Measurements from ENCODE around the gene LRMDA. TPM values are rescaled to one million over a fixed set of nuclear protein-coding genes. Genes with fewer than 3 reads are reported as not detected.

Gene LRMDA
- total and polyA plus RNA-seq, 2 of the 4 experiments (the other 2 are of a cell fraction) = 0.07 TPM; not detected in 1

DNA sequence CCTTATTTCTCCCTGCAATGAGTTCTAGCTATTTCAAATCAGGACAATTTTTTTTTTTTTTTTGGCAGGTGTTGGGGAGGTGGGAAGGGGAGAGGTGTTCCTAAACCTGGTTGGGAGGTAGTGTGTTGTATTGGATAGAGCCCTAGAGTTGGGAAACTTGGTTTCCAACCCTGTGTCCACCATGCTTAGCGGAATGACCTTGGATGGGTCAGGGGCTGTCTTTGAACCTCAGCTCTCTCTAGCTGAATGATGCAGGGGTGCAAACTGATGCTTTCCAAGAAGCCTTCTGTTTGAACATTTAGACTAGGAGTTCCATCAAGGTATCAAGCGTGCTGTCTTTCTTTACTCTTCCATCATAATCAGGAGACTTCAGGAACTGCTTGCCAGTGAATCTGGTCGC lies 332.2 kb downstream of the LRMDA start:
- no peaks in the 10 kb centered on the region for H3K79me1 ChIP-seq (ENCODE audit: low read depth in 1 of 2, low read length in 2 of 2)
- H2AK5ac ChIP-seq (ENCODE audit: low read depth, low read length) = no peak overlapping the region
- no peaks in the 10 kb centered on the region for H3K27me3 ChIP-seq (ENCODE audit: control insufficient read depth, insufficient read depth, low read length)
- H3K36me3 ChIP-seq (ENCODE audit: control insufficient read depth, insufficient read depth, low read length) = no peaks in the 10 kb centered on the region
- H3K9me3 ChIP-seq (ENCODE audit: control insufficient read depth, insufficient read depth, low read length) = no peaks in the 10 kb centered on the region
- no peak overlapping the region for H2BK15ac ChIP-seq (ENCODE audit: low read depth, low read length)
- H4K5ac ChIP-seq (ENCODE audit: low read depth, low read length) = no peak overlapping the region
- H3K4me3 ChIP-seq (ENCODE audit: insufficient read depth, low read depth, low read length) = no peak overlapping the region
- no peaks in the 10 kb centered on the region for H4K20me1 ChIP-seq (ENCODE audit: insufficient read depth, low read length)
- no peak overlapping the region for H2BK120ac ChIP-seq (ENCODE audit: low read depth, low read length)
- H3K9ac ChIP-seq (ENCODE audit: low read depth, low read length) = no peak overlapping the region
- H2AK9ac ChIP-seq (replicated peaks; ENCODE audit: low read depth, low read length, poor library complexity) = no peak overlapping the region
- no peak overlapping the region for H4K8ac ChIP-seq (ENCODE audit: low read depth in 2 of 2, low read length in 2 of 2)
- CTCF ChIA-PET = interaction anchor here (0.6 kb wide), 1 partner anchor 16 kb away, joined by 3 read pairs; no protein-coding TSS in a partner anchor
- H3K14ac ChIP-seq (replicated peaks; ENCODE audit: low read depth, low read length) = no peak overlapping the region
- TF ChIP-seq RFX5 (IDR thresholded peaks at IDR 0.05; ENCODE audit: low read depth, low read length) (no peak), SMC3 (IDR thresholded peaks at IDR 0.05; ENCODE audit: low read depth, low read length) (no peak), BHLHE40 (IDR thresholded peaks at IDR 0.05; ENCODE audit: low read depth, low read length) (no peak), POLR2A (IDR thresholded peaks at IDR 0.05; ENCODE audit: low read depth, low read length) (no peak), NFE2L2 (IDR thresholded peaks at IDR 0.05; ENCODE audit: low read depth, low read length) (no peak), FOS (IDR thresholded peaks at IDR 0.05; ENCODE audit: low read depth, low read length) (no peak), CEBPB (IDR thresholded peaks at IDR 0.05; ENCODE audit: low read depth, low read length) (no peak), MAFK (IDR thresholded peaks at IDR 0.05; ENCODE audit: low read depth, low read length) (no peak), MAZ (IDR thresholded peaks at IDR 0.05; ENCODE audit: borderline replicate concordance, low read depth, low read length) (no peak), MXI1 (IDR thresholded peaks at IDR 0.05; ENCODE audit: borderline replicate concordance, low read depth, low read length) (no peak), CHD1 (IDR thresholded peaks at IDR 0.05; ENCODE audit: low read depth, low read length) (no peak), RCOR1 (IDR thresholded peaks at IDR 0.05; ENCODE audit: insufficient replicate concordance, low read length) (no peak), RAD21 (IDR thresholded peaks at IDR 0.05; ENCODE audit: low read length) (no peak)
- TF ChIP-seq, protein P1, sequence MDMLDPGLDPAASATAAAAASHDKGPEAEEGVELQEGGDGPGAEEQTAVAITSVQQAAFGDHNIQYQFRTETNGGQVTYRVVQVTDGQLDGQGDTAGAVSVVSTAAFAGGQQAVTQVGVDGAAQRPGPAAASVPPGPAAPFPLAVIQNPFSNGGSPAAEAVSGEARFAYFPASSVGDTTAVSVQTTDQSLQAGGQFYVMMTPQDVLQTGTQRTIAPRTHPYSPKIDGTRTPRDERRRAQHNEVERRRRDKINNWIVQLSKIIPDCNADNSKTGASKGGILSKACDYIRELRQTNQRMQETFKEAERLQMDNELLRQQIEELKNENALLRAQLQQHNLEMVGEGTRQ (IDR thresholded peaks at IDR 0.05; ENCODE audit: low read depth, low read length) = no peak
- TF ChIP-seq, protein P2, sequence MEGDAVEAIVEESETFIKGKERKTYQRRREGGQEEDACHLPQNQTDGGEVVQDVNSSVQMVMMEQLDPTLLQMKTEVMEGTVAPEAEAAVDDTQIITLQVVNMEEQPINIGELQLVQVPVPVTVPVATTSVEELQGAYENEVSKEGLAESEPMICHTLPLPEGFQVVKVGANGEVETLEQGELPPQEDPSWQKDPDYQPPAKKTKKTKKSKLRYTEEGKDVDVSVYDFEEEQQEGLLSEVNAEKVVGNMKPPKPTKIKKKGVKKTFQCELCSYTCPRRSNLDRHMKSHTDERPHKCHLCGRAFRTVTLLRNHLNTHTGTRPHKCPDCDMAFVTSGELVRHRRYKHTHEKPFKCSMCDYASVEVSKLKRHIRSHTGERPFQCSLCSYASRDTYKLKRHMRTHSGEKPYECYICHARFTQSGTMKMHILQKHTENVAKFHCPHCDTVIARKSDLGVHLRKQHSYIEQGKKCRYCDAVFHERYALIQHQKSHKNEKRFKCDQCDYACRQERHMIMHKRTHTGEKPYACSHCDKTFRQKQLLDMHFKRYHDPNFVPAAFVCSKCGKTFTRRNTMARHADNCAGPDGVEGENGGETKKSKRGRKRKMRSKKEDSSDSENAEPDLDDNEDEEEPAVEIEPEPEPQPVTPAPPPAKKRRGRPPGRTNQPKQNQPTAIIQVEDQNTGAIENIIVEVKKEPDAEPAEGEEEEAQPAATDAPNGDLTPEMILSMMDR (conservative IDR thresholded peaks at IDR 0.05; ENCODE audit: low read depth, low read length) = no peak
- TF ChIP-seq, protein P3, sequence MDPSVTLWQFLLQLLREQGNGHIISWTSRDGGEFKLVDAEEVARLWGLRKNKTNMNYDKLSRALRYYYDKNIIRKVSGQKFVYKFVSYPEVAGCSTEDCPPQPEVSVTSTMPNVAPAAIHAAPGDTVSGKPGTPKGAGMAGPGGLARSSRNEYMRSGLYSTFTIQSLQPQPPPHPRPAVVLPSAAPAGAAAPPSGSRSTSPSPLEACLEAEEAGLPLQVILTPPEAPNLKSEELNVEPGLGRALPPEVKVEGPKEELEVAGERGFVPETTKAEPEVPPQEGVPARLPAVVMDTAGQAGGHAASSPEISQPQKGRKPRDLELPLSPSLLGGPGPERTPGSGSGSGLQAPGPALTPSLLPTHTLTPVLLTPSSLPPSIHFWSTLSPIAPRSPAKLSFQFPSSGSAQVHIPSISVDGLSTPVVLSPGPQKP (IDR thresholded peaks at IDR 0.05; ENCODE audit: borderline replicate concordance, low read depth, low read length) = no peak
- in situ Hi-C loops (cut with MboI; ENCODE audit: low sequenced_read_pairs) (no loop called here), dilution Hi-C loops (cut with HindIII; ENCODE audit: low sequenced_read_pairs, unreplicated experiment) (no loop called here), intact Hi-C loops (cut with micrococcal nuclease) (no loop called here)
- H3K23ac ChIP-seq (ENCODE audit: low read depth, low read length) = no peak overlapping the region
- H2AFZ ChIP-seq (replicated peaks; ENCODE audit: low read length, poor library complexity) = no peak overlapping the region
- H3K56ac ChIP-seq (ENCODE audit: extremely low read depth, insufficient read depth, low read length) = no peak overlapping the region
- DNase-seq (no peak), ATAC-seq (ENCODE audit: low read depth) (no peak)
- H3K9me1 ChIP-seq (ENCODE audit: insufficient read depth, low read length) = no peaks in the 10 kb centered on the region
- no peak overlapping the region for H2BK20ac ChIP-seq (ENCODE audit: low read depth, low read length)
- no peak overlapping the region for H4K91ac ChIP-seq (ENCODE audit: insufficient read depth, low read depth, low read length)
- H3K4me2 ChIP-seq (ENCODE audit: low read depth, low read length) = no peak overlapping the region
- H3K4ac ChIP-seq (ENCODE audit: low read depth, low read length) = no peak overlapping the region
- H3K18ac ChIP-seq (ENCODE audit: low read depth, low read length) = no peak overlapping the region
- H2BK5ac ChIP-seq (ENCODE audit: low read depth, low read length, poor library complexity, severe bottlenecking) = no peak overlapping the region
- POLR2A ChIA-PET (ENCODE audit: unreplicated experiment) = no interaction called here
- H3K4me1 ChIP-seq (ENCODE audit: control insufficient read depth, insufficient read depth, low read length) = no peaks in the 10 kb centered on the region
- H3K27ac ChIP-seq (ENCODE audit: insufficient read depth, low read length) = no peak overlapping the region
- BruUV-seq (replicated peaks) = no TSS peak
- no CpG with 5 or more reads among the region's 3 CpGs for WGBS, 2 experiments (ENCODE audit: extremely low coverage in 2 of 2, insufficient read length in 1 of 2)

All from IMR-90 (cell line).